HL-60 (cell line): ENCODE results near the gene TMEM130.

Source experiments
- DNase-seq, 2 experiments: peaks; one replicate each; pipeline ENCODE4 v3.0.0-alpha.2; 2010 to 2020; ENCODE audit warnings: low read depth in 1 of 2, low spot score in 1 of 2
- H3K27ac ChIP-seq: fragments of 250-450 bp; sonication (Bioruptor Pico); replicated peaks from 2 replicates; pipeline ENCODE4 v1.5.1; 2020; ENCODE audit warnings: mild to moderate bottlenecking, moderate library complexity
- H3K27me3 ChIP-seq: fragments of 250-450 bp; sonication (Bioruptor Pico); 2 replicates; pipeline ENCODE4 v1.5.1; 2021; ENCODE audit warnings: mild to moderate bottlenecking, moderate library complexity; ENCODE audit not compliant: insufficient read depth, poor library complexity, severe bottlenecking
- H3K4me3 ChIP-seq: replicated peaks from 2 replicates; pipeline ENCODE4 v1.5.1; 2011; ENCODE audit warnings: mild to moderate bottlenecking, control low read depth, low read length; ENCODE audit not compliant: insufficient read depth
- CTCF ChIP-seq: IDR thresholded peaks from one replicate; pipeline ENCODE4 v1.5.1; 2011; ENCODE audit warnings: low read length, control low read depth, inconsistent platforms; ENCODE audit not compliant: insufficient read depth
- GABPA ChIP-seq: IDR thresholded peaks from 2 replicates; pipeline ENCODE4 v1.6.1; 2012; ENCODE audit warnings: low read depth
- POLR2AphosphoS5 ChIP-seq: IDR thresholded peaks from 2 replicates; pipeline ENCODE4 v1.6.1; 2012; ENCODE audit warnings: low read depth
- REST ChIP-seq: IDR thresholded peaks from 2 replicates; pipeline ENCODE4 v1.6.1; 2012; ENCODE audit warnings: low read depth; ENCODE audit not compliant: insufficient replicate concordance
- SPI1 ChIP-seq: IDR thresholded peaks from 2 replicates; pipeline ENCODE4 v1.6.1; 2012; ENCODE audit warnings: low read depth, mild to moderate bottlenecking, borderline replicate concordance

TMEM130 gene

GRCh38 chr7:98821348-98821747, 48.5 kb downstream of the TMEM130 start:
- no peaks in the 10 kb centered on the region for H3K27me3 ChIP-seq
- H3K4me3 ChIP-seq: no peak overlapping the region
- no peak for TF ChIP-seq POLR2AphosphoS5
- no peak for TF ChIP-seq GABPA
- no peak for TF ChIP-seq CTCF
- no peak for TF ChIP-seq SPI1
- TF ChIP-seq REST: no peak
- H3K27ac ChIP-seq: no peak overlapping the region
- DNase-seq: no peak

GRCh38 chr7:98816967-98817710, 52.7 kb downstream of the TMEM130 start:
- no peak overlapping the region for H3K27ac ChIP-seq
- no peaks in the 10 kb centered on the region for H3K27me3 ChIP-seq
- H3K4me3 ChIP-seq: no peak overlapping the region
- no peak for DNase-seq
- TF ChIP-seq SPI1: no peak

GRCh38 chr7:98816241-98816640, 53.6 kb downstream of the TMEM130 start:
- Histone ChIP-seq H3K27me3 (no peaks in the 10 kb centered on the region), H3K27ac (no peak overlapping the region), H3K4me3 (no peak overlapping the region)
- DNase-seq: no peak
- TF ChIP-seq POLR2AphosphoS5: no peak
- TF ChIP-seq GABPA: no peak
- no peak for TF ChIP-seq SPI1
- no peak for TF ChIP-seq CTCF
- no peak for TF ChIP-seq REST

GRCh38 chr7:98815313-98815712, 54.5 kb downstream of the TMEM130 start:
- Histone ChIP-seq H3K27me3 (no peaks in the 10 kb centered on the region), H3K4me3 (no peak overlapping the region), H3K27ac (no peak overlapping the region)
- DNase-seq: no peak
- no peak for TF ChIP-seq CTCF
- TF ChIP-seq POLR2AphosphoS5: no peak
- no peak for TF ChIP-seq REST
- TF ChIP-seq SPI1: no peak
- no peak for TF ChIP-seq GABPA
